GM10266 (cell line): ENCODE measurements around the gene SLC16A12.

ENCODE experiments used
- DNase-seq: peaks from one replicate; pipeline ENCODE4 v3.0.0; 2012; ENCODE audit errors: extremely low spot score
- CTCF ChIP-seq: IDR thresholded peaks from 2 replicates; pipeline ENCODE4 v1.5.1; 2012; ENCODE audit warnings: mild to moderate bottlenecking, low read depth; ENCODE audit not compliant: control insufficient read depth, insufficient read depth; ENCODE audit errors: missing control alignments

The SLC16A12 gene

DNA sequence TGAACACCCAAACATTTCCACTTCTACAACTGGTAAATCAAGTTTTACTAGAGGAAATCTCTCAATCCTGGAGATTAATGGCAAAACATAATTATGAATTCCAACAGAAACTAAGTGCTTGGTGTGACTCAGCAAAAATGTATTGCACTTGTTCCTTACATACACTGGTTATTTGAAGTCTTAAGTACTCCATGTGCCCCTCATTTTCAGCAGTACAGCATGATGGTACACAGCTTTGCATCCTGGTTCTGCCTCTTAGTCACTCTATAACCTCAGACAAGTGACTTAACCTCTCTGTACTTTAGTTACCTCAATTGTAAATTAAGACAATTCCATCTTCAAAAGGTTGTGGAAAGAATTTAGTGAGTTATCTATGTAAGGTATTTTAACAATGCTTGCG is 12.9 kb downstream of the SLC16A12 start:
- no peak for DNase-seq

DNA sequence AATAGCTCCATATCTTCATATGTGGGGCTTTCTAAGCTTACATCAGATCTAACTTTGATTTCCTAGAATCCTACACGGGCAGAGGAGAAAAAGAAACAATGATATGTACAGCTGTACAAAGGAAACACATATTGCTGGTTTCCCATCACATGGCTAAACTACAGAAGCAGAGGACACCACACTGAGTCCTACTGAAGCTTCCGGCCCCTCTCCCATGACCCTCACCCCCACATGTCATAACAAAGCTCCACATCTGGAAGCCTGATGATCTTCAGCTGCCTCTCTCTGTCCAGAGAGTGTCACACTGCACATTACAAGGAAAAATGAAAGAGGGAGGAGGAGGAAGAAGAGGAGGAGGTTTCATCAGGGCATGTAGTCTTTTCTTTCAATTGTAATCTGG is 14.0 kb downstream of the SLC16A12 start:
- DNase-seq, result no peak
- no peak for TF ChIP-seq CTCF

More for the DNA sequence above, 12.9 kb downstream of the SLC16A12 start:
- TF ChIP-seq CTCF, result no peak

DNA sequence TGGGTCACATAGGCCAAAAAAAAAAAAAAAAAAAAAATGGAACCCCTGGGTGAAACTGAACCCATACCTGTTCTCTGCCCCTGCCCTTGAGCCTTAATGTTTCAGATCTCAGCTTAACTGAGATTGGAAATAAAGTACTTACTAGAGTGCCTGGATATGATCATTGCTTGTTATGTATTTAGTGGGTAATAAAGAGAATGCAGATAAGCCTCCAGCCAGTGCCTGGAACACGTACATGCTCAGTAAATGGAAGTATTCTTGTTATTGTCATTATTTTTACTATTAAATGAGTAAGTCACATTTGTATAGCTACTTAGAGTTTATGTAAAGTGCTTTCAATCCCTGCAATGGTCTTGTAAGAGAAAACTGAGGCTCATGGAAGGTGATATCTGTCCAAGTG is 14.7 kb downstream of the SLC16A12 start:
- DNase-seq, result no peak
- no peak for TF ChIP-seq CTCF

DNA sequence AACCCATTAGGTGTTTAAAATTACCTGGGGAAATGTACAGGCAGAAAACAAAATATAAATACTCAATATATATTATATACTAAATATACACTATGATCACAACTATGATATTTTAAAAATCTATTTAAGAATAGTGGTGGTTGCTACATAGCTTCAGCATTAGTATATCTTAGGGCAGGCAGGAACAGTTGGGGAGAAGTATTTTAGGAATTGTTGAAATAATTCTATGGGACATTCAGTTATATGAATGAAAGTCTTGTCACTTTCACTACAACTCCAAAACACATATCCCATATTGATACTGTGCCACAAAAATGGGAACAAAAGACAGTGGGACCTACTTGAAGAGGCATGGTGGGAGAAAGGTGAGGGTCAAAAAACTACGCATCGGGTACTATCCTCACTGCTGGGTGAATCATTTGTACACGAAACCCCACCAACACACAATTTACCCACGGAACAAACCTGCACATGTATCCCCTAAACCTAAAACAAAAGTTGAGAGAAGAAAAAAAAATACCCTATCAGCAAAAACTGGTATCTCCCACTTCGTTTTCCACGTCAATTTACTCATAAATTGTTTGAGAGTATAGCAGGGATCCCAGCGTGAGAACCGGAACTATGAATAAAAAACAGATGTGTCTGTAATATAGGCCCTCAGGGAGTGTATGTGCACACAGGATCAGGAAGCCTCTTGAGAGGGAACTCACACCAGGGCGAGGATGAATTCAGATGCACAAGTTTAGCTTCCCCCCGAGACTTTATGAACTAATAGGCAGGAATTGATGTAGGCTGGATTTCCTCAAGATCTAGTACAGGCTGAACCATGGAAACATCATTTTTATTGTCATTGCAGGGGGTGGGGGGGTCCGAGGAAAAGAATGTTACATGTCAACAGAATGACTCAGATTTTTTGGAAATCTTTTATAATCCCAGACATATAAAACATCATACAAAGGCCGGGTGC is 16.2 kb downstream of the SLC16A12 start:
- TF ChIP-seq CTCF, result no peak
- no peak for DNase-seq

- no peak for TF ChIP-seq CTCF
- no peak for DNase-seq
Observed at GRCh38 chr10:89518108-89518507, 17.3 kb downstream of the SLC16A12 start.

DNA sequence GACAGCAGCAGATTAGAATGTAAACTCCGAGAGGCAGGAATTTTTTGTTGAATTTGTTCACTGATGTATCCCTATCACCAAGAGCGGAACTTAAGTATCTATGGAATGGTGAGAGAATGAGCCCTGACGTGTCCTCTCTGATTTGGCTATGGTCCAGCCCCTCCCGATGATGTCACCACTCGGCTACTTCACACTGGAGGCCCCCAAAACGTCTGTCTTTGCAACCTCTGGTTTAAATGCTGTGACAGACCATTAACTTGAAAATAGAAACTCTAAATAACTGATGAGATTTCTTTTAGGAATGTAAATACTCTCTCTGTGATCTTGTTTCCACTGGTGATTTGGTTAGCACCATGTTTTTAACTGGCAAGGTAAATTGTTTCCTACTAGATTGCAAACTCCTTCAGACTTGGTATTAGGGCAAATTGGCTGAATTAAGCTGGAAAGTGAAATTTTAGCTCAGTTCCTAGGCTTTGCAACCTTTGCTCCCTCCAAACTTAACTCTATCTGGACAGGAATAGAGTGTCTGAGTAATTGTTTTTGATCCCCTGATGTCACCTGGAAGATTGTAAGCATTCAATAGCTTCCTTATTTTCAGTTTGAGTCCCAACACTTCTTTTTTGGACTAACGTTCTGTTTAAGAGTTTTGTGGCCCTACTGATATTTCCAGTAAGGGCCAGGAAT is 19.1 kb downstream of the SLC16A12 start:
- DNase-seq, result no peak
- TF ChIP-seq CTCF, result no peak
